Measurements from ENCODE around the gene MAPK11.

- TF ChIP-seq, protein P1, sequence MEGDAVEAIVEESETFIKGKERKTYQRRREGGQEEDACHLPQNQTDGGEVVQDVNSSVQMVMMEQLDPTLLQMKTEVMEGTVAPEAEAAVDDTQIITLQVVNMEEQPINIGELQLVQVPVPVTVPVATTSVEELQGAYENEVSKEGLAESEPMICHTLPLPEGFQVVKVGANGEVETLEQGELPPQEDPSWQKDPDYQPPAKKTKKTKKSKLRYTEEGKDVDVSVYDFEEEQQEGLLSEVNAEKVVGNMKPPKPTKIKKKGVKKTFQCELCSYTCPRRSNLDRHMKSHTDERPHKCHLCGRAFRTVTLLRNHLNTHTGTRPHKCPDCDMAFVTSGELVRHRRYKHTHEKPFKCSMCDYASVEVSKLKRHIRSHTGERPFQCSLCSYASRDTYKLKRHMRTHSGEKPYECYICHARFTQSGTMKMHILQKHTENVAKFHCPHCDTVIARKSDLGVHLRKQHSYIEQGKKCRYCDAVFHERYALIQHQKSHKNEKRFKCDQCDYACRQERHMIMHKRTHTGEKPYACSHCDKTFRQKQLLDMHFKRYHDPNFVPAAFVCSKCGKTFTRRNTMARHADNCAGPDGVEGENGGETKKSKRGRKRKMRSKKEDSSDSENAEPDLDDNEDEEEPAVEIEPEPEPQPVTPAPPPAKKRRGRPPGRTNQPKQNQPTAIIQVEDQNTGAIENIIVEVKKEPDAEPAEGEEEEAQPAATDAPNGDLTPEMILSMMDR (IDR thresholded peaks at IDR 0.05): no peak
- TF ChIP-seq POLR2A (IDR thresholded peaks at IDR 0.05): no peak
Observed at GRCh38 chr22:50242406-50242949, 27.7 kb downstream of the MAPK11 start.

Measured in Peyer's patch (tissue), 4 donors.